ENCODE measurements around the gene LCORL.

The LCORL gene

DNA sequence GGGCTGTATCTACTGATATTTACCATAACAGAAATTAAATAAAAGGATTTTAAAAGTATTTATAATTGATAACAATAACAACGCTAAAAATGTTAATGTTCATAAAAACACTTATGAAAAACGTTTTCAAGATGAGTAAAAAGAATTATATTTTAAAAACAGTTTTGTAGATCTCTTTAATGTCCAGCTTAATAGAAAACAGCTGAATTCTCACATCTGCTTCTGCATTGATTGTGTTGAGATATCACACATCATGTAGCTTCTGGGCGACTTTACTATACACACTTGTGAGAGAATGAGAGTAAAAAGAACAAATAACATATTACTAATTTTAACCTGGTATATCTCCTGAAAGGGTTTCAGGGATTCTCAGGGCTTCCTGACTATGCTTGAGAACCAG, 127.1 kb downstream of the LCORL start:
- DNase-seq (ENCODE audit: low read depth) = no peak
- H3K4me3 ChIP-seq (ENCODE audit: low read depth, low read length) = no peak overlapping the region
- TF ChIP-seq CTCF (IDR thresholded peaks at IDR 0.05; ENCODE audit: low read depth, low read length, missing control alignments) = no peak

DNA sequence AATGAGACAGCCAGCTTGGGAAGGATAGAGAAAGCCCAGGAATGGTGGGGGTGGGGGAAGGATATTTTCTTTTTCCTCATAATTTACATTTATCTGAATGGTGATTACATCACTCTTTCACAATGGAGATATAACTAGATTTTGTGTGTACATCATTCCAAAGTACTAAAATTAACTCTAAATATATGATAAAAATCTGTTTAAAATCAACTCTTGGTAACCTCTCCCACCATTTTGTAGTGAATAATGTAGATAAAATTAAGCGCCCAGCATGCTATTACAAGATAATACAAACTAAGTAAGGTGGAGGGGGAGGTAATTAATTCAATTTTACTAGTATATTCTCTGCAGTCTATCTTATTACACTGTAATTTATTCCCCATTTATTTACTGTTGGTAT, 131.9 kb downstream of the LCORL start:
- TF ChIP-seq CTCF (IDR thresholded peaks at IDR 0.05; ENCODE audit: low read depth, low read length, missing control alignments) = no peak
- H3K4me3 ChIP-seq (ENCODE audit: low read depth, low read length) = no peak overlapping the region
- no peak for DNase-seq (ENCODE audit: low read depth)

- no peak for TF ChIP-seq CTCF (IDR thresholded peaks at IDR 0.05; ENCODE audit: low read depth, low read length, missing control alignments)
- H3K4me3 ChIP-seq (ENCODE audit: low read depth, low read length) = no peak overlapping the region
- no peak for DNase-seq (ENCODE audit: low read depth)
Observed at GRCh38 chr4:17884511-17884910, 137.0 kb downstream of the LCORL start.

DNA sequence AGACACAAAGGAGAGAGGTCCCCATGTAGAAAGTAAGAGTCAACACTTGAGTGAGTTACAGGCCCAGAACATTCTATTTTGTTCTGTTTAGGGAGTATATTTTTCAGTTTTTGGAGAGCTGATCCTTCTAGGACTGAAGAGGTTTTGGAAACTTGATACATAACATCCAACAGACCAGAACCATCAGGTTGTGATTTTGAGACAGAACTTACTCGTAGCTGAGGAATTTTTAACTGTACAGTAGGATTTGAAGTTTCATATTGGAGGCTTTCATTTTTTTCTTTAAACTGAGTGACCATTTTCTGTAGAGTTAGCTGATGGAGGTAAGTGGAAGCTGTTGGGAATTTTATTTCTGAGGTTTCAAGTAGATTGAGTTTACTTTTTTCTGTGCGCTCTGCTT, 137.5 kb downstream of the LCORL start:
- H3K4me3 ChIP-seq (ENCODE audit: low read depth, low read length) = no peak overlapping the region
- no peak for DNase-seq (ENCODE audit: low read depth)
- TF ChIP-seq CTCF (IDR thresholded peaks at IDR 0.05; ENCODE audit: low read depth, low read length, missing control alignments) = no peak

DNA sequence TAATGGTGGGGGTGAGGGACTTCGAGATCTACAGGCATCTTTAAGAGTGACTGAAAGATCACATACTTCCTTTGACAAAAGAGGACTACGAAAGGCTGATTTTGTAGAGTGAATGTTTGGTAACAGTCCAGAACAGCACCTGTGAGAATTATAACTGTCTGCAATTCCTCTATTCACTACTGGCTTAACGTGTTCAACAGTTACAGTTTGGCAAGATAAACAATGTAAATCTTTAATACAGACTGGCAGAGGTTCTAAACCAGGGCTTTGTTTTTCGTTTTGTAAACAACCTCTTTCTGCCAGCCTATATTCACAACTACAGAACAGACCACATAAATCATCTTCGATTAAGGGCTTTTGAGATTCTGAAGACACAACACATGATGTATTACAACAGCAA, 143.9 kb downstream of the LCORL start:
- no peak for DNase-seq (ENCODE audit: low read depth)
- H3K4me3 ChIP-seq (ENCODE audit: low read depth, low read length) = no peak overlapping the region
- no peak for TF ChIP-seq CTCF (IDR thresholded peaks at IDR 0.05; ENCODE audit: low read depth, low read length, missing control alignments)

DNA sequence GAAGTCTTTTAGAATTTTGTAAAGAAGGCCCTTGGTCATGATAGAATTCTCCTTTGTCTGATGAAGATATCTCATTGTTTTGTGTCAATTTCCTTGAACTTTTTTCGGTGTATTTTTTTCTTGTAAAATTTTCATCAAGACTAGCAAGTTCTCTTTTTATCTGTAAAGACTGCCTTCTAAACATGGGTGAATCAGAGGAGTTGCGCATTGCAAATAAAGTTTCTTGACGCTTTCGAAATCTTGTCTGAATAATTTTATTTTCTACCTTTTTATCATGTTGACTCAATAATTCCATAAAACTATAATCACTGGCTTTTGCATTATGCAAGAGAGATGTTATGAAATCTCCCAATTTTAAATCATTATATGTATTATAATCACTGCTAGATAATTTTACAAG, 144.6 kb downstream of the LCORL start:
- H3K4me3 ChIP-seq (ENCODE audit: low read depth, low read length) = no peak overlapping the region
- no peak for TF ChIP-seq CTCF (IDR thresholded peaks at IDR 0.05; ENCODE audit: low read depth, low read length, missing control alignments)
- DNase-seq (ENCODE audit: low read depth) = no peak

DNA sequence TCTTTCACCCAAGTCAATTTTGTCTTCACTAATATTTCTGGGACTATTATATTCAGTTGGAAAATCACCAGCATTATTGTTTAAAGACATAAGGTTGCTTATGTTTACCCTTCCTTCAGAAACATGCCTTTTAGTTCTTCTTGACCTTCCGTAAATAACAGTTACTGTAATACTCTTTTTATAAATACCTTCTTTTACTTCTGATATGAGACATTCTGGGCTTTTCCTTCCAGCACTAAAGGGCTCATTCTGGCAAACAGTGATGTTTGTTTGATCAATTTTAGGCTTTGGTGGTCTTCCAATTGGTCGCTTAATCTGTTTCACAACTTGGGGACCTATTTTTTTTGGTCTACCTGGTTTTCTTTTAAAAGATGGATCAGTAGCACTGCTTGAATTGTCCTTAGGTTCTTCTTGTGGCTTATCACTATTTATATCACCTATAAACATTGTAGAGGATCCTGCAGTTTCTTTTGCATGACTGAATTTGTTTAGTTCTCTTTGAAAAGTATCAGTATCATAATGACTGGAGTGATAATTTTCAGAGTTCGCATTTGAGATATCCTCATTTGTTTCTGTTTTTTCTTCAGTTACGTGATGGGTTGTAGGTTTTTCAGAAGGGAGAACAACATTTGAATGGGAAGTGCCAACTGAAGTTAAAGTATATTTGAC, 146.0 kb downstream of the LCORL start:
- peak; percentile 26 for DNase-seq (ENCODE audit: low read depth)
- no peak for TF ChIP-seq CTCF (IDR thresholded peaks at IDR 0.05; ENCODE audit: low read depth, low read length, missing control alignments)
- no peak overlapping the region for H3K4me3 ChIP-seq (ENCODE audit: low read depth, low read length)

Data from GM12864 (cell line).